A549 (cell line): ENCODE data around the gene SALL3. TPM values are rescaled to one million over a fixed set of nuclear protein-coding genes. Genes with fewer than 3 reads are reported as not detected.
A peak's percentile ranks its signal among the peaks of the same experiment; 100 is the strongest.

Experiments used
- ATAC-seq, 2 experiments: fragments of 200-7000 bp in 1 of 2; fragments of >200 bp in 1 of 2; cut with Nextera tagmentation in 1 of 2; cut with Tn5 transposase in 1 of 2; 3 replicates each; pipeline versions ENCODE4 v1.8.0 to v1.9.1; 2018 to 2020; ENCODE audit warnings: mild to moderate bottlenecking in 1 of 2, moderate library complexity in 1 of 2
- CTCF ChIA-PET: fragments of 300-600 bp; sonication (Branson Sonifier 250); formaldehyde crosslinking; extraction: SDS; loops from one replicate; lab custom pipeline; 2021; ENCODE audit warnings: antibody characterized with exemption, inconsistent platforms; lab: Yijun Ruan, JAX
- POLR2A ChIA-PET: fragments of 350-600 bp; formaldehyde crosslinking; extraction: SDS; loops from one replicate; lab custom pipeline; 2021; ENCODE audit warnings: antibody characterized with exemption, inconsistent platforms; lab: Yijun Ruan, JAX
- DNase-seq, 2 experiments: peaks; one replicate each; pipeline versions ENCODE4 v3.0.0 to v3.0.0-alpha.2; 2011 to 2016; ENCODE audit warnings: low read depth in 1 of 2, low spot score in 1 of 2
- FAIRE-seq: peaks from 2 replicates; lab custom pipeline; 2011; peaks lifted over from hg19 to GRCh38; lab: Jason Lieb, UNC
- H3K27ac ChIP-seq, 2 experiments: fragments of >200 bp; sonication (Bioruptor Twin); formaldehyde crosslinking; 3 replicates each; pipeline ENCODE4 v1.5.1; 2016 to 2017
- H3K4me1 ChIP-seq: fragments of >200 bp; sonication (Bioruptor Twin); formaldehyde crosslinking; 3 replicates; pipeline ENCODE4 v1.6.1; 2016
- H3K4me2 ChIP-seq: fragments of >200 bp; sonication (Bioruptor Twin); formaldehyde crosslinking; 3 replicates; pipeline ENCODE4 v1.6.1; 2016
- H3K4me3 ChIP-seq: fragments of >200 bp; sonication (Bioruptor Twin); formaldehyde crosslinking; 3 replicates; pipeline ENCODE4 v1.5.1; 2016
- H3K9me3 ChIP-seq: fragments of >200 bp; sonication (Bioruptor Twin); formaldehyde crosslinking; 3 replicates; pipeline ENCODE4 v1.6.1; 2016
- CBX2 ChIP-seq: fragments of 200-600 bp; sonication (generic); IDR thresholded peaks from 2 replicates; pipeline ENCODE4 v1.6.1; 2016; ENCODE audit warnings: low read depth, mild to moderate bottlenecking, borderline replicate concordance
- CHD2 ChIP-seq: fragments of 150-350 bp; IDR thresholded peaks from 2 replicates; pipeline ENCODE4 v1.6.1; 2014; ENCODE audit warnings: low read length; ENCODE audit not compliant: partially characterized antibody
- ESRRA ChIP-seq: fragments of 150-350 bp; IDR thresholded peaks from 2 replicates; pipeline ENCODE4 v1.6.1; 2014; ENCODE audit warnings: mild to moderate bottlenecking, low read length, borderline replicate concordance
- FOSL2 ChIP-seq, 2 experiments: fragments of 450-650 bp in 1 of 2; fragments of >200 bp in 1 of 2; sonication (Bioruptor Twin) in 1 of 2; formaldehyde crosslinking; IDR thresholded peaks; 2 replicates each; pipeline versions ENCODE4 v1.5.0 to v1.6.1; 2016 to 2020; ENCODE audit warnings: mild to moderate bottlenecking in 1 of 2, moderate library complexity in 1 of 2
- GATA3 ChIP-seq: IDR thresholded peaks from 2 replicates; pipeline ENCODE4 v1.6.1; 2012; ENCODE audit warnings: borderline replicate concordance
- HMGXB4 ChIP-seq: fragments of 250-450 bp; sonication (Bioruptor Pico); IDR thresholded peaks from 2 replicates; pipeline ENCODE4 v1.5.0; 2021; ENCODE audit warnings: mild to moderate bottlenecking, moderate library complexity, borderline replicate concordance
- HOXA7 ChIP-seq: fragments of 250-450 bp; sonication (Bioruptor Pico); IDR thresholded peaks from 2 replicates; pipeline ENCODE4 v1.5.0; 2020; ENCODE audit warnings: mild to moderate bottlenecking, moderate library complexity
- JUN ChIP-seq, 2 experiments: fragments of >200 bp; sonication (Bioruptor Twin); formaldehyde crosslinking; IDR thresholded peaks; 2 replicates in 1 of 2; 3 replicates in 1 of 2; pipeline ENCODE4 v1.6.1; 2016 to 2017
- KDM5A ChIP-seq: fragments of 200-600 bp; sonication (generic); IDR thresholded peaks from 2 replicates; pipeline ENCODE4 v1.6.1; 2016; ENCODE audit warnings: antibody characterized with exemption, mild to moderate bottlenecking
- MYC ChIP-seq: IDR thresholded peaks from 2 replicates; pipeline ENCODE4 v1.6.1; 2012; ENCODE audit warnings: mild to moderate bottlenecking, inconsistent platforms, low read length, improper control_type of control experiment, borderline replicate concordance
- NPAS2 ChIP-seq: fragments of 250-450 bp; sonication (Bioruptor Pico); IDR thresholded peaks from 2 replicates; pipeline ENCODE4 v1.8.0; 2022; ENCODE audit warnings: mild to moderate bottlenecking, moderate library complexity, borderline replicate concordance
- PBX3 ChIP-seq: IDR thresholded peaks from 2 replicates; pipeline ENCODE4 v1.6.1; 2012
- PHF8 ChIP-seq: fragments of 200-600 bp; sonication (generic); IDR thresholded peaks from 2 replicates; pipeline ENCODE4 v1.6.1; 2016; ENCODE audit warnings: low read depth, mild to moderate bottlenecking, antibody characterized with exemption, moderate library complexity, borderline replicate concordance
- RFX5 ChIP-seq: fragments of 450-650 bp; IDR thresholded peaks from 2 replicates; pipeline ENCODE4 v1.7.1; 2014; ENCODE audit warnings: antibody characterized with exemption, mild to moderate bottlenecking, moderate library complexity
- SMC3 ChIP-seq: fragments of >200 bp; sonication (Bioruptor Twin); formaldehyde crosslinking; IDR thresholded peaks from 3 replicates; pipeline ENCODE4 v1.6.1; 2018; ENCODE audit warnings: inconsistent platforms
- ZC3H11A ChIP-seq: fragments of 450-650 bp; IDR thresholded peaks from 2 replicates; pipeline ENCODE4 v1.6.1; 2014; ENCODE audit warnings: antibody characterized with exemption, mild to moderate bottlenecking
- WGBS: methylation state at CpG from one replicate; pipeline ENCODE4 v1.1.6; 2017; ENCODE audit errors: missing lambda C conversion rate; 5-methylcytosine and 5-hydroxymethylcytosine counted together
- polyA plus RNA-seq, 4 experiments: library from polyadenylated mRNA; depleted of rRNA in 3 of 4; stranded (reverse); fragments of >200 nt; fragmentation: RNase III in 1 of 4; extraction: RNeasy Plus Mini Kit Qiagen cat#74134 plus additional on column Dnase treatment in 1 of 4; gene quantifications; 2 replicates in 3 of 4; 3 replicates in 1 of 4; pipeline ENCODE4 v1.2.3, GENCODE V29; 2011 to 2017

SALL3 gene
- polyA plus RNA-seq, 2 of the 4 experiments (the other 2 are of a cell fraction), result not detected

GRCh38 chr18:78986018-78986481 is 6.4 kb downstream of the SALL3 start (continued):
- no peak for TF ChIP-seq FOSL2 (IDR thresholded peaks at IDR 0.05)
- TF ChIP-seq FOSL2 (CRISPR knock-in tag; IDR thresholded peaks at IDR 0.05), result no peak
- TF ChIP-seq JUN (IDR thresholded peaks at IDR 0.05), result no peak
- no peak for TF ChIP-seq HMGXB4
- peak; percentile 35; the same call in 1 of the 3 replicates for TF ChIP-seq SMC3
- no peak for TF ChIP-seq HOXA7 (CRISPR knock-in tag)
- no peak for TF ChIP-seq ESRRA
- no peak for TF ChIP-seq PBX3

DNA sequence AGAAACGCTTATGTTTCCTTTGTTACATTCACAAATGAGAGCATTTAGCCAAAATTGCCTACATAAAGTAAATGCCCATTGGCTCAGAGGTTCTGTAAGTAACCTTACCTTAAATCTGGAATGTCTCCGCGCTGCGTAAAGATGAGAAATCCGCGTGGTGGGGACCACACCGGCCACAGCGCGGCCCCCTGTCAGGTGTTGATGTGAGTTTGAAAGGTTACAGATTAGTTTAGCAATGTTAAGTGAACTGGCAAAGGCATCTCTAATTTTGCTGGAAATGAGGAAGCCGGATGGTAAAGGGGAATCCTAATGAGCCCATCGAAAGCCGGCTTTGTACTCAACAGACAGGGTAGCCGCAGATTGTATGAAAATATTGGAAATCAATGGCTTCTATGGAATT is 11.8 kb downstream of the SALL3 start:
- no peak for FAIRE-seq
- POLR2A ChIA-PET, result interaction anchor here (0.7 kb wide), 1 partner anchor 1240 kb away, joined by 5 read pairs; no protein-coding TSS in a partner anchor
- no peak for TF ChIP-seq MYC
- no peak for TF ChIP-seq RFX5
- TF ChIP-seq CHD2, result no peak
- TF ChIP-seq CBX2, result no peak
- WGBS, result 88% methylated on average over 13 of the region's 13 CpGs
- Histone ChIP-seq H3K9me3 (no peaks in the 10 kb centered on the region), H3K4me3 (no peak overlapping the region), H3K4me1 (no peaks in the 10 kb centered on the region), H3K27ac (no peak overlapping the region), H3K4me2 (no peak overlapping the region)
- CTCF ChIA-PET, result no interaction called here
- no peak for DNase-seq
- ATAC-seq, result no peak

- ATAC-seq (no peak), FAIRE-seq (no peak), DNase-seq (no peak)
- Histone ChIP-seq H3K9me3 (no peaks in the 10 kb centered on the region), H3K4me1 (no peaks in the 10 kb centered on the region), H3K4me3 (no peak overlapping the region), H3K27ac (no peak overlapping the region), H3K4me2 (no peak overlapping the region)
- CTCF ChIA-PET, result no interaction called here
- POLR2A ChIA-PET, result no interaction called here
- TF ChIP-seq ZC3H11A, result no peak
- no peak for TF ChIP-seq PHF8
- TF ChIP-seq NPAS2 (CRISPR knock-in tag), result no peak
- no peak for TF ChIP-seq KDM5A
- TF ChIP-seq SMC3, result no peak
- no peak for TF ChIP-seq GATA3
- no peak for TF ChIP-seq RFX5
- whole genome bisulfite sequencing, result 93% methylated on average over 47 of the region's 129 CpGs
Measured at GRCh38 chr18:78992041-78993011, 12.7 kb downstream of the SALL3 start.
